Neutrophil (primary cell): ENCODE results near the gene ALPK3.
A peak's percentile ranks its signal among the peaks of the same experiment; 100 is the strongest.

Experiments
- H3K27ac ChIP-seq: fragments of 200-600 bp; sonication (generic); 2 replicates; pipeline ENCODE4 v1.5.1; 2016; ENCODE audit warnings: mild to moderate bottlenecking, moderate library complexity
- H3K27me3 ChIP-seq: fragments of 200-600 bp; sonication (generic); 2 replicates; pipeline ENCODE4 v1.6.0; 2016; ENCODE audit warnings: mild to moderate bottlenecking
- H3K36me3 ChIP-seq: fragments of 200-600 bp; sonication (generic); 2 replicates; pipeline ENCODE4 v1.5.1; 2017
- H3K4me1 ChIP-seq, 2 experiments: fragments of 200-600 bp in 1 of 2; sonication (generic) in 1 of 2; 1 replicate in 1 of 2; 2 replicates in 1 of 2; pipeline versions ENCODE4 v1.5.1 to v1.6.1; 2013 to 2016; ENCODE audit warnings: low read depth in 1 of 2, low read length in 1 of 2, mild to moderate bottlenecking in 1 of 2, moderate library complexity in 1 of 2; ENCODE audit not compliant: control insufficient read depth in 1 of 2, insufficient read depth in 1 of 2
- H3K4me3 ChIP-seq, 2 experiments: fragments of 200-600 bp in 1 of 2; sonication (generic) in 1 of 2; 1 replicate in 1 of 2; 2 replicates in 1 of 2; pipeline ENCODE4 v1.5.1; 2013 to 2016; ENCODE audit warnings: low read depth in 1 of 2, low read length in 1 of 2, mild to moderate bottlenecking in 1 of 2, moderate library complexity in 1 of 2
- H3K9me3 ChIP-seq: fragments of 200-600 bp; sonication (generic); 2 replicates; pipeline ENCODE4 v1.5.1; 2016
- TF ChIP-seq, protein P1 (sequence below): fragments of 200-600 bp; sonication (generic); IDR thresholded peaks from 2 replicates; pipeline ENCODE4 v1.5.1; 2016; ENCODE audit warnings: antibody characterized with exemption

Gene ALPK3

GRCh38 chr15:84798436-84798946 is 18.7 kb upstream of the ALPK3 start:
- Histone ChIP-seq H3K27me3 (no peaks in the 10 kb centered on the region), H3K36me3 (peaks cover 94% of the 10 kb centered on the region), H3K4me3 (no peak overlapping the region), H3K9me3 (no peaks in the 10 kb centered on the region), H3K4me1 (no peaks in the 10 kb centered on the region), H3K27ac (no peak overlapping the region)
- TF ChIP-seq, protein P1, sequence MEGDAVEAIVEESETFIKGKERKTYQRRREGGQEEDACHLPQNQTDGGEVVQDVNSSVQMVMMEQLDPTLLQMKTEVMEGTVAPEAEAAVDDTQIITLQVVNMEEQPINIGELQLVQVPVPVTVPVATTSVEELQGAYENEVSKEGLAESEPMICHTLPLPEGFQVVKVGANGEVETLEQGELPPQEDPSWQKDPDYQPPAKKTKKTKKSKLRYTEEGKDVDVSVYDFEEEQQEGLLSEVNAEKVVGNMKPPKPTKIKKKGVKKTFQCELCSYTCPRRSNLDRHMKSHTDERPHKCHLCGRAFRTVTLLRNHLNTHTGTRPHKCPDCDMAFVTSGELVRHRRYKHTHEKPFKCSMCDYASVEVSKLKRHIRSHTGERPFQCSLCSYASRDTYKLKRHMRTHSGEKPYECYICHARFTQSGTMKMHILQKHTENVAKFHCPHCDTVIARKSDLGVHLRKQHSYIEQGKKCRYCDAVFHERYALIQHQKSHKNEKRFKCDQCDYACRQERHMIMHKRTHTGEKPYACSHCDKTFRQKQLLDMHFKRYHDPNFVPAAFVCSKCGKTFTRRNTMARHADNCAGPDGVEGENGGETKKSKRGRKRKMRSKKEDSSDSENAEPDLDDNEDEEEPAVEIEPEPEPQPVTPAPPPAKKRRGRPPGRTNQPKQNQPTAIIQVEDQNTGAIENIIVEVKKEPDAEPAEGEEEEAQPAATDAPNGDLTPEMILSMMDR = no peak

DNA sequence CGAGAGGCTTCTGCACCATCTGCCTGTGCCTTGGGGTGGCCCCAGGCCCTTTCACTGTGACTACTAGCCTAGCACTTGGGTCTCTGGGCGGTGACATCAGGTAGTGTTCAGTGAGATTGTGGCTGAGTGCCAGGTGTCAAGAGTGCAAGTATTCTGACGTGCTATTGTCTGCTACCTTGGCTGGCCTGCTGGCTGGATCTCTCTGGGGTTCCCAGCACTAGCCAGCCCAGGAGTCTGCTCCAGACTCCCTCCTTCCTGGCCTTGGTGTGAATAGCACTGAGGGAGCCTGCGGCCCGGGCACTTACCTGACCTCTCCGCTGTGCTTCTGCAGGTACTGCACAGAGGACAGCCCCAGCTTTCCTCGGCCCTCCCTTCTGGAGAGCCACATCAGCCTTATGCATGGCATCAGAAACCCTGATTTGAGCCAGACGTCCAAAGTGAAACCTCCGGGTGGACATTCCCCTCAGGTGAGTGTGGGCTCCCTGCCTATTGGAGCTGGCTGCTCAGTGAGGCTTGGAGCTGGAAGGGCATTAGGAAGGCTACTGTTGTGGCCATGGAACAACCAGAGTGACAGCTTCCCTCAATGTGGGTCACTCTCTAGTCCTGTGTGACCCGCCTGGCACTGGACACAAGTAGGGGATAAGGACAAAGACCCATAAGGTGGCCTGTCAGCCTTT is 17.5 kb upstream of the ALPK3 start:
- Histone ChIP-seq H3K4me1 (no peaks in the 10 kb centered on the region), H3K27ac (no peak overlapping the region), H3K27me3 (no peaks in the 10 kb centered on the region), H3K9me3 (no peaks in the 10 kb centered on the region), H3K4me3 (no peak overlapping the region), H3K36me3 (peaks cover 94% of the 10 kb centered on the region)
- TF ChIP-seq, protein P1 = no peak

DNA sequence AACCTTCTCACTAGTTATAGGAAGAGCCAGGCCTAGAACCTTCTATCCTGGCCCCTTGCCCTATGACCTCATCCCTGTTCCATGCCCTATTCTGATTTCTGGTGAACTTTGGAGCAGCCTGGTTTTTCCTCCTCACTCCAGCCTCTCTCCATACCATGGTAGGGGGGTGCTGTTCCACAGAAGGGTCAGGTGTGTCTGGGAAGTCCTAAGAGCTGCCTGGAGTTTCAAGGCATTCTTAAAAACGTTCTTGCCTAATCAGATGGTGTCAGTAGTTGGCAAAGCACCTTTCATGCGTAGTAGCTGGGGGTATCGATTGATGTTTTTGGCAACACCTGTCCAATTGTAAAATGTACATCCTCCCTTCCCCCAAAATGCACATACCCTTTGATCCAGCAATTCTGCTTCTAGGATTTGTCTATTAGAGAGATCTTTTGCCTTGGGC is 16.8 kb upstream of the ALPK3 start:
- TF ChIP-seq, protein P1 = no peak
- Histone ChIP-seq H3K4me3 (no peak overlapping the region), H3K9me3 (no peaks in the 10 kb centered on the region), H3K4me1 (no peaks in the 10 kb centered on the region), H3K36me3 (peaks cover 97% of the 10 kb centered on the region), H3K27me3 (no peaks in the 10 kb centered on the region), H3K27ac (no peak overlapping the region)

DNA sequence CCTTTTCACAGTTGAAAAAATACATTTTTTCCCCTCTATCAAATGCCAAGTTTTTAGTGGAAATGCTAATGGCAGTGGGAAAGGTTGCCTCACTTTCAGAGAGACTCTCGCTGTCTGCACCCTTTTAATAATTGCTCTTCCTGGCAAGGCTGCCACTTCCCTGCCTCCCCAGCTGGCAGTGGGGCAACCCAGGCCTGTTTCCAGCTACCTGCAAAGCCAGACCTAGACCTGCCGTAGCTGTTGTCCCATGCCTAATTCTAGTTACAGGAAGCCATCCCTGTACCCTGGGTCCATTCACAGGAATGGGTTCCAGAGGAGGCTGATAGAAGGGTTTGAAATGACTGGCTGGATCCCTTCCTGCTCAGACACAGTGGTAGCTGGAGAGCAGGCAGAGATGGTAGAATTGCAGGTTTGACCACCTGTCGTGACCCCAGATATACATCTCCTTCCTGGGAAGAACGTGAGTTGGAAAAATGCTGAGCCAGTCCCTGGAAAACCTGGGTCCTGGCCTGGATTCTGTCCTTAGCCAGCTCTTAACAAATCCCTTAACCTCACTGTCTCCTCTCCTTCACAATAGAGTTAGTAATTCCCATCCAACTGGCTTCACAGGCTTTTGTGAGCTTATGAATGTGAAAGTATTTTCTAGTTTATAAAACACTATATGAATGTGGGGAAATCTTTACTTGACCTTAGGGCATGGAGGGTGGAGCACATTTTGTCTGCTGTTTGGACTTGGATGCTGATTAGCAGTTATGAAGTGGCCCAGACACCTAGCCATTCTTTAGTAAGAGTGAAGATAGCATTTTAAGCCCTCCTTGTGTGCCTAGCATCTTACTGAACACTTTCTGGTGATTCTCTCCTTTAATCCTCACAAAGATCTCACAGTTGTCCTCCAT is 12.9 kb upstream of the ALPK3 start:
- H3K36me3 ChIP-seq = peaks cover 67% of the 10 kb centered on the region

DNA sequence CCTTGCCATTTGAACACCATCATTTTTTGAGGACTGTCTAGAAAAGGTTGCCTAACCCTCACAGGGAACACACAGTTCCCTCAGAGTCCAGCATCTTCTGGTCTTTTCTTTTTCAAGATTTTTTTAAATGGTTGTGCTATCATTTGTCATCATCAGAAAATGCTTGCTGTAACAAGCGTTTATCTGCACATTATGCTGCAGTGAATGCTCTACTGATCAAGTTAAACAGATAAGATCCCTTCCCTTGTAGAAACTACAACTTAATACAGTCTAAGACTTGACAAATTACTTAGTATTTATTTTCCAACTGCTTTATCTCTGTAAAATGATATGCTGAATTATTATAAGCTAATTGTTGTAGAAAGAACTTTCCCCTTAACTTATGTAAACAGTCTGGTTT is 11.9 kb upstream of the ALPK3 start:
- Histone ChIP-seq H3K27me3 (no peaks in the 10 kb centered on the region), H3K4me3 (no peak overlapping the region), H3K4me1 (no peaks in the 10 kb centered on the region), H3K9me3 (no peaks in the 10 kb centered on the region), H3K27ac (peak overlapping the region; percentile 33), H3K36me3 (peaks cover 57% of the 10 kb centered on the region)
- TF ChIP-seq, protein P1 = no peak

More for the DNA sequence above, 12.9 kb upstream of the ALPK3 start:
- TF ChIP-seq, protein P1 = no peak
- H3K27ac ChIP-seq = peak overlapping the region; percentile 33
- H3K4me3 ChIP-seq = no peak overlapping the region
- no peaks in the 10 kb centered on the region for H3K9me3 ChIP-seq
- H3K4me1 ChIP-seq = no peaks in the 10 kb centered on the region
- no peaks in the 10 kb centered on the region for H3K27me3 ChIP-seq
